HCT116 (cell line): Measurements from ENCODE around the gene AJUBA. TPM values are rescaled to one million over a fixed set of nuclear protein-coding genes. Genes with fewer than 3 reads are reported as not detected.

Source experiments
- ATAC-seq: fragments of 200-7000 bp; cut with Tn5 transposase; 2 replicates; pipeline ENCODE4 v1.9.1; 2020; ENCODE audit warnings: mild to moderate bottlenecking, moderate library complexity
- BruUV-seq: library from RNA; stranded (reverse); fragments of 400-500 nt; replicated peaks from 2 replicates; lab custom pipeline; 2021; lab: Mats Ljungman, UMichigan
- CTCF ChIA-PET: fragments of 300-600 bp; sonication (Branson Sonifier 250); formaldehyde crosslinking; loops from one replicate; lab custom pipeline; 2021; ENCODE audit warnings: antibody characterized with exemption; lab: Charles Lee
- POLR2A ChIA-PET: fragments of 300-600, 350-600 bp; sonication (Branson Sonifier 250); formaldehyde crosslinking; loops from one replicate; lab custom pipeline; 2021; ENCODE audit warnings: antibody characterized with exemption; lab: Charles Lee
- RAD21 ChIA-PET, 2 experiments: fragments of 300-600 bp; sonication (Branson Sonifier 250); formaldehyde crosslinking; loops; one replicate each; lab custom pipeline; 2023; ENCODE audit warnings: low total read pairs in 2 of 2; ENCODE audit not compliant: uncharacterized antibody in 2 of 2, unreplicated experiment in 2 of 2, low non-redundant PET in 1 of 2; lab: Charles Lee
- DNase-seq: peaks from one replicate; pipeline ENCODE4 v3.0.0-alpha.2; 2010; ENCODE audit warnings: low read depth, low spot score
- H2AFZ ChIP-seq: fragments of 200-600 bp; shearing (Covaris generic), sonication (generic); 2 replicates; pipeline ENCODE4 v1.6.1; 2017; ENCODE audit warnings: low read depth, mixed run types, mixed read lengths, antibody characterized with exemption, low read length; ENCODE audit not compliant: poor library complexity, severe bottlenecking
- H3K27ac ChIP-seq: 2 replicates; pipeline ENCODE4 v1.5.1; 2012; ENCODE audit warnings: low read depth, low read length
- H3K27me3 ChIP-seq: fragments of 200-600 bp; sonication (generic); 2 replicates; pipeline ENCODE4 v1.6.1; 2016; ENCODE audit warnings: mixed run types, low read length, mixed read lengths; ENCODE audit not compliant: insufficient read depth
- H3K36me3 ChIP-seq, 2 experiments: fragments of 200-500 bp in 1 of 2; fragments of 200-600 bp in 1 of 2; sonication (Bioruptor generic) in 1 of 2; sonication (generic) in 1 of 2; 2 replicates each; pipeline versions ENCODE4 v1.5.1 to v1.6.1; 2014 to 2016; ENCODE audit warnings: low read length in 2 of 2, inconsistent platforms in 1 of 2, mixed read lengths in 1 of 2, mixed run types in 1 of 2; ENCODE audit not compliant: insufficient read depth in 2 of 2, control insufficient read depth in 1 of 2
- H3K4me1 ChIP-seq, 2 experiments: fragments of 200-600 bp in 1 of 2; sonication (generic) in 1 of 2; 2 replicates each; pipeline versions ENCODE4 v1.5.1 to v1.6.1; 2012 to 2017; ENCODE audit warnings: low read length in 2 of 2, inconsistent platforms in 1 of 2, mild to moderate bottlenecking in 1 of 2, mixed read lengths in 1 of 2, mixed run types in 1 of 2, moderate library complexity in 1 of 2; ENCODE audit not compliant: insufficient read depth in 2 of 2, control insufficient read depth in 1 of 2
- H3K4me2 ChIP-seq: fragments of 200-600 bp; sonication (generic); 2 replicates; pipeline ENCODE4 v1.6.1; 2017; ENCODE audit warnings: mixed run types, low read length, mixed read lengths
- H3K4me3 ChIP-seq, 2 experiments: fragments of 200-600 bp in 1 of 2; sonication (generic) in 1 of 2; replicated peaks in 1 of 2; 2 replicates each; pipeline ENCODE4 v1.5.1; 2011 to 2016; ENCODE audit warnings: low read length in 2 of 2, control low read depth in 1 of 2, low read depth in 1 of 2, mild to moderate bottlenecking in 1 of 2, mixed read lengths in 1 of 2, mixed run types in 1 of 2
- H3K79me2 ChIP-seq: fragments of 200-600 bp; sonication (generic); 2 replicates; pipeline ENCODE4 v1.6.1; 2017; ENCODE audit warnings: mild to moderate bottlenecking, mixed run types, low read length, moderate library complexity, mixed read lengths; ENCODE audit not compliant: insufficient read depth
- H3K9ac ChIP-seq: fragments of 200-600 bp; sonication (generic); 2 replicates; pipeline ENCODE4 v1.6.1; 2016; ENCODE audit warnings: low read length, mixed read lengths
- H3K9me2 ChIP-seq: fragments of 200-600 bp; sonication (generic), shearing (Covaris generic); 2 replicates; pipeline ENCODE4 v1.6.1; 2017; ENCODE audit warnings: mixed run types, mild to moderate bottlenecking, moderate library complexity; ENCODE audit not compliant: insufficient read depth
- H3K9me3 ChIP-seq, 2 experiments: fragments of 200-500 bp in 1 of 2; fragments of 200-600 bp in 1 of 2; sonication (Bioruptor generic) in 1 of 2; sonication (generic) in 1 of 2; 2 replicates each; pipeline ENCODE4 v1.6.1; 2014 to 2017; ENCODE audit warnings: low read length in 2 of 2, mixed read lengths in 2 of 2, inconsistent platforms in 1 of 2, low read depth in 1 of 2, mild to moderate bottlenecking in 1 of 2, mixed run types in 1 of 2, moderate library complexity in 1 of 2; ENCODE audit not compliant: control insufficient read depth in 1 of 2, insufficient read depth in 1 of 2
- H4K20me1 ChIP-seq: fragments of 200-600 bp; sonication (generic), shearing (Covaris generic); 2 replicates; pipeline ENCODE4 v1.6.1; 2017; ENCODE audit warnings: mixed run types, mild to moderate bottlenecking, moderate library complexity; ENCODE audit not compliant: insufficient read depth
- CBX3 ChIP-seq: IDR thresholded peaks from 2 replicates; pipeline ENCODE4 v1.6.1; 2012; ENCODE audit warnings: low read depth
- CEBPB ChIP-seq: IDR thresholded peaks from 2 replicates; pipeline ENCODE4 v1.6.1; 2012; ENCODE audit warnings: low read depth
- EGR1 ChIP-seq: IDR thresholded peaks from 2 replicates; pipeline ENCODE4 v1.6.1; 2012; ENCODE audit warnings: low read depth
- ELF1 ChIP-seq: IDR thresholded peaks from 2 replicates; pipeline ENCODE4 v1.6.1; 2012; ENCODE audit warnings: low read depth, borderline replicate concordance
- EZH2 ChIP-seq: fragments of 200-600 bp; sonication (generic); IDR thresholded peaks from 2 replicates; pipeline ENCODE4 v1.6.1; 2017; ENCODE audit warnings: antibody characterized with exemption, mixed run types
- EZH2phosphoT487 ChIP-seq: fragments of 200-600 bp; IDR thresholded peaks from 2 replicates; pipeline ENCODE4 v1.6.1; 2018; ENCODE audit warnings: antibody characterized with exemption, borderline replicate concordance
- FOSL1 ChIP-seq: IDR thresholded peaks from 2 replicates; pipeline ENCODE4 v1.6.1; 2012; ENCODE audit warnings: low read depth
- JUND ChIP-seq: IDR thresholded peaks from 2 replicates; pipeline ENCODE4 v1.6.1; 2012
- POLR2AphosphoS5 ChIP-seq: IDR thresholded peaks from 2 replicates; pipeline ENCODE4 v1.6.1; 2011; ENCODE audit warnings: mild to moderate bottlenecking, low read depth, low read length, moderate library complexity
- RAD21 ChIP-seq: IDR thresholded peaks from 2 replicates; pipeline ENCODE4 v1.6.1; 2012; ENCODE audit warnings: low read depth, mild to moderate bottlenecking
- SIN3A ChIP-seq: IDR thresholded peaks from 2 replicates; pipeline ENCODE4 v1.6.1; 2012; ENCODE audit warnings: low read depth
- SP1 ChIP-seq: IDR thresholded peaks from 2 replicates; pipeline ENCODE4 v1.6.1; 2012; ENCODE audit warnings: low read depth
- SRF ChIP-seq: IDR thresholded peaks from 2 replicates; pipeline ENCODE4 v1.6.1; 2012; ENCODE audit warnings: low read depth
- YY1 ChIP-seq: IDR thresholded peaks from 2 replicates; pipeline ENCODE4 v1.6.1; 2011; ENCODE audit warnings: low read length, low read depth, moderate library complexity, mild to moderate bottlenecking; ENCODE audit not compliant: insufficient replicate concordance; ENCODE audit errors: extremely low read depth
- ZFX ChIP-seq: fragments of 450-650 bp; IDR thresholded peaks from 2 replicates; pipeline ENCODE4 v1.6.1; 2017
- ZNF274 ChIP-seq: fragments of 200-500 bp; sonication (Bioruptor generic); IDR thresholded peaks from 2 replicates; pipeline ENCODE4 v1.6.1; 2014; ENCODE audit warnings: mild to moderate bottlenecking, low read depth, low read length, inconsistent platforms
- intact Hi-C: fragments of 100-400 bp; cut with micrococcal nuclease; formaldehyde crosslinking; loops from 2 replicates; pipeline ENCODE4 v1.10.0; 2022
- total RNA-seq: library from RNA; stranded (reverse); gene quantifications from one replicate; pipeline ENCODE4 v1.2.1, GENCODE V29; 2021; ENCODE audit not compliant: unreplicated experiment
- TF ChIP-seq, protein P1 (sequence below), 3 experiments: fragments of 200-600 bp in 1 of 3; sonication (generic) in 1 of 3; IDR thresholded peaks in 2 of 3; conservative IDR thresholded peaks in 1 of 3; 2 replicates each; pipeline ENCODE4 v1.5.1; 2012 to 2017; ENCODE audit warnings: low read depth in 2 of 3, low read length in 2 of 3, antibody characterized with exemption in 1 of 3, borderline replicate concordance in 1 of 3, control low read depth in 1 of 3, mild to moderate bottlenecking in 1 of 3, mixed read lengths in 1 of 3, mixed run types in 1 of 3, moderate library complexity in 1 of 3; ENCODE audit not compliant: insufficient read depth in 1 of 3
- TF ChIP-seq, protein P2 (sequence below): IDR thresholded peaks from 2 replicates; pipeline ENCODE4 v1.6.1; 2011; ENCODE audit warnings: mild to moderate bottlenecking, low read length, moderate library complexity; ENCODE audit not compliant: insufficient replicate concordance; ENCODE audit errors: extremely low read depth
- TF ChIP-seq, protein P3 (sequence below): IDR thresholded peaks from 2 replicates; pipeline ENCODE4 v1.6.1; 2012
- TF ChIP-seq, protein P4 (sequence below): IDR thresholded peaks from 2 replicates; pipeline ENCODE4 v1.6.1; 2012; ENCODE audit warnings: low read depth

The AJUBA gene
- total RNA-seq, 1 experiment from 2014 or later, result 39.7 TPM

DNA sequence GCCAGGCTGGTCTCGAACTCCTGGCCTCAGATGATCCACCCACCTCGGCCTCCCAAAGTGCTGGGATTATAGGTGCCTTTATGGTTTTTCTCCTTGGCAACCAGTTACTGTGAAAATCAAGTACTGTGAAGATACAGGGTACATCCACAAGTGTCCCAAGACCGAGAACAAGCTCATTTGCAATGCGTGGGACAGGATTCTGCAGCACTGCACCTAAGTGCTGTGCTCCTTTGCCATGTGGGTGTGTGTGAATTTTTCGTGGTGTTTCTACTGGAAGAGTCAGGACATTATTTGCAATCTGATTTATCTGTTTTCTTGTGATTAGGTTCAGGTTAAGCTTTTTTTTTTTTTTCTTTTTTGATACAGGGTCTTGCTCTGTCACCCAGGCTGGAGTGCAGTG, 34.7 kb upstream of the AJUBA start:
- CTCF ChIA-PET, result no interaction called here

More for the DNA sequence above, 34.7 kb upstream of the AJUBA start:
- ChIA-PET RAD21 (no interaction called here), POLR2A (interaction anchor here (1.8 kb wide), 1 partner anchor 10 kb away, joined by 7 read pairs; no protein-coding TSS in a partner anchor)
- BruUV-seq, result no TSS peak
- Histone ChIP-seq H3K9me3 (no peaks in the 10 kb centered on the region), H3K36me3 (no peaks in the 10 kb centered on the region), H2AFZ (no peak overlapping the region), H3K4me3 (no peak overlapping the region), H3K4me1 (peaks cover 3 to 7% of the 10 kb centered on the region in 2 experiments; a peak in 2 of 4 replicates), H4K20me1 (no peaks in the 10 kb centered on the region), H3K79me2 (no peaks in the 10 kb centered on the region), H3K9ac (no peak overlapping the region), H3K4me2 (no peak overlapping the region), H3K27me3 (no peaks in the 10 kb centered on the region), H3K27ac (no peak overlapping the region), H3K9me2 (no peaks in the 10 kb centered on the region)
- DNase-seq (no peak), ATAC-seq (no peak)
- TF ChIP-seq EZH2phosphoT487 (no peak), CEBPB (no peak), ELF1 (no peak), CBX3 (no peak), SRF (no peak), YY1 (no peak), FOSL1 (no peak), ZNF274 (no peak), SP1 (no peak), RAD21 (no peak), SIN3A (no peak), EZH2 (no peak), POLR2AphosphoS5 (no peak), EGR1 (no peak), JUND (no peak), ZFX (no peak)
- TF ChIP-seq, protein P1, sequence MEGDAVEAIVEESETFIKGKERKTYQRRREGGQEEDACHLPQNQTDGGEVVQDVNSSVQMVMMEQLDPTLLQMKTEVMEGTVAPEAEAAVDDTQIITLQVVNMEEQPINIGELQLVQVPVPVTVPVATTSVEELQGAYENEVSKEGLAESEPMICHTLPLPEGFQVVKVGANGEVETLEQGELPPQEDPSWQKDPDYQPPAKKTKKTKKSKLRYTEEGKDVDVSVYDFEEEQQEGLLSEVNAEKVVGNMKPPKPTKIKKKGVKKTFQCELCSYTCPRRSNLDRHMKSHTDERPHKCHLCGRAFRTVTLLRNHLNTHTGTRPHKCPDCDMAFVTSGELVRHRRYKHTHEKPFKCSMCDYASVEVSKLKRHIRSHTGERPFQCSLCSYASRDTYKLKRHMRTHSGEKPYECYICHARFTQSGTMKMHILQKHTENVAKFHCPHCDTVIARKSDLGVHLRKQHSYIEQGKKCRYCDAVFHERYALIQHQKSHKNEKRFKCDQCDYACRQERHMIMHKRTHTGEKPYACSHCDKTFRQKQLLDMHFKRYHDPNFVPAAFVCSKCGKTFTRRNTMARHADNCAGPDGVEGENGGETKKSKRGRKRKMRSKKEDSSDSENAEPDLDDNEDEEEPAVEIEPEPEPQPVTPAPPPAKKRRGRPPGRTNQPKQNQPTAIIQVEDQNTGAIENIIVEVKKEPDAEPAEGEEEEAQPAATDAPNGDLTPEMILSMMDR (IDR thresholded peaks at IDR 0.05 in 2 of 3, conservative IDR thresholded peaks at IDR 0.05 in 1 of 3; ENCODE audit: borderline replicate concordance in 1 of 3, insufficient read depth in 1 of 3, low read depth in 2 of 3, low read length in 2 of 3), result no peak
- TF ChIP-seq, protein P2, sequence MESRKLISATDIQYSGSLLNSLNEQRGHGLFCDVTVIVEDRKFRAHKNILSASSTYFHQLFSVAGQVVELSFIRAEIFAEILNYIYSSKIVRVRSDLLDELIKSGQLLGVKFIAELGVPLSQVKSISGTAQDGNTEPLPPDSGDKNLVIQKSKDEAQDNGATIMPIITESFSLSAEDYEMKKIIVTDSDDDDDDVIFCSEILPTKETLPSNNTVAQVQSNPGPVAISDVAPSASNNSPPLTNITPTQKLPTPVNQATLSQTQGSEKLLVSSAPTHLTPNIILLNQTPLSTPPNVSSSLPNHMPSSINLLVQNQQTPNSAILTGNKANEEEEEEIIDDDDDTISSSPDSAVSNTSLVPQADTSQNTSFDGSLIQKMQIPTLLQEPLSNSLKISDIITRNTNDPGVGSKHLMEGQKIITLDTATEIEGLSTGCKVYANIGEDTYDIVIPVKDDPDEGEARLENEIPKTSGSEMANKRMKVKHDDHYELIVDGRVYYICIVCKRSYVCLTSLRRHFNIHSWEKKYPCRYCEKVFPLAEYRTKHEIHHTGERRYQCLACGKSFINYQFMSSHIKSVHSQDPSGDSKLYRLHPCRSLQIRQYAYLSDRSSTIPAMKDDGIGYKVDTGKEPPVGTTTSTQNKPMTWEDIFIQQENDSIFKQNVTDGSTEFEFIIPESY, result no peak
- TF ChIP-seq, protein P3, sequence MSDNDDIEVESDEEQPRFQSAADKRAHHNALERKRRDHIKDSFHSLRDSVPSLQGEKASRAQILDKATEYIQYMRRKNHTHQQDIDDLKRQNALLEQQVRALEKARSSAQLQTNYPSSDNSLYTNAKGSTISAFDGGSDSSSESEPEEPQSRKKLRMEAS, result no peak
- TF ChIP-seq, protein P4, sequence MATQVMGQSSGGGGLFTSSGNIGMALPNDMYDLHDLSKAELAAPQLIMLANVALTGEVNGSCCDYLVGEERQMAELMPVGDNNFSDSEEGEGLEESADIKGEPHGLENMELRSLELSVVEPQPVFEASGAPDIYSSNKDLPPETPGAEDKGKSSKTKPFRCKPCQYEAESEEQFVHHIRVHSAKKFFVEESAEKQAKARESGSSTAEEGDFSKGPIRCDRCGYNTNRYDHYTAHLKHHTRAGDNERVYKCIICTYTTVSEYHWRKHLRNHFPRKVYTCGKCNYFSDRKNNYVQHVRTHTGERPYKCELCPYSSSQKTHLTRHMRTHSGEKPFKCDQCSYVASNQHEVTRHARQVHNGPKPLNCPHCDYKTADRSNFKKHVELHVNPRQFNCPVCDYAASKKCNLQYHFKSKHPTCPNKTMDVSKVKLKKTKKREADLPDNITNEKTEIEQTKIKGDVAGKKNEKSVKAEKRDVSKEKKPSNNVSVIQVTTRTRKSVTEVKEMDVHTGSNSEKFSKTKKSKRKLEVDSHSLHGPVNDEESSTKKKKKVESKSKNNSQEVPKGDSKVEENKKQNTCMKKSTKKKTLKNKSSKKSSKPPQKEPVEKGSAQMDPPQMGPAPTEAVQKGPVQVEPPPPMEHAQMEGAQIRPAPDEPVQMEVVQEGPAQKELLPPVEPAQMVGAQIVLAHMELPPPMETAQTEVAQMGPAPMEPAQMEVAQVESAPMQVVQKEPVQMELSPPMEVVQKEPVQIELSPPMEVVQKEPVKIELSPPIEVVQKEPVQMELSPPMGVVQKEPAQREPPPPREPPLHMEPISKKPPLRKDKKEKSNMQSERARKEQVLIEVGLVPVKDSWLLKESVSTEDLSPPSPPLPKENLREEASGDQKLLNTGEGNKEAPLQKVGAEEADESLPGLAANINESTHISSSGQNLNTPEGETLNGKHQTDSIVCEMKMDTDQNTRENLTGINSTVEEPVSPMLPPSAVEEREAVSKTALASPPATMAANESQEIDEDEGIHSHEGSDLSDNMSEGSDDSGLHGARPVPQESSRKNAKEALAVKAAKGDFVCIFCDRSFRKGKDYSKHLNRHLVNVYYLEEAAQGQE, result no peak
- intact Hi-C loops, result no loop called here
